Measurements from ENCODE around the gene CDC42BPA.
A peak's percentile ranks its signal among the peaks of the same experiment; 100 is the strongest.
"Not testable (repeated sequence)": the region's sequence is repeated elsewhere in the genome, so short reads cannot be mapped to it uniquely, and the experiment has no call there.

CDC42BPA gene

GRCh38 chr1:226956942-226957713 lies 361.2 kb downstream of the CDC42BPA start:
- DNase-seq = no peak

GRCh38 chr1:226955857-226956256 lies 362.4 kb downstream of the CDC42BPA start:
- DNase-seq = not testable (repeated sequence)

- no peak for DNase-seq
These were observed 363.5 kb downstream of the CDC42BPA start for GRCh38 chr1:226954777-226955176.

GRCh38 chr1:226954337-226954736 lies 364.0 kb downstream of the CDC42BPA start:
- no peak for DNase-seq

- no peak for DNase-seq
These were observed 365.0 kb downstream of the CDC42BPA start for GRCh38 chr1:226953175-226953800.

- DNase-seq = no peak
These were observed 366.2 kb downstream of the CDC42BPA start for GRCh38 chr1:226952118-226952441.

- DNase-seq = no peak
These were observed 366.8 kb downstream of the CDC42BPA start for GRCh38 chr1:226951286-226952117.

- no peak for DNase-seq
These were observed 367.4 kb downstream of the CDC42BPA start for GRCh38 chr1:226950871-226951270.

- DNase-seq = no peak
These were observed 368.0 kb downstream of the CDC42BPA start for GRCh38 chr1:226950316-226950715.

GRCh38 chr1:226949401-226949800 lies 368.9 kb downstream of the CDC42BPA start:
- DNase-seq = no peak

- no peak for DNase-seq
These were observed 369.3 kb downstream of the CDC42BPA start for GRCh38 chr1:226948996-226949395.

- no peak for DNase-seq
These were observed 369.8 kb downstream of the CDC42BPA start for GRCh38 chr1:226948480-226948879.

GRCh38 chr1:226948051-226948450 lies 370.2 kb downstream of the CDC42BPA start:
- no peak for DNase-seq

GRCh38 chr1:226946841-226947240 lies 371.5 kb downstream of the CDC42BPA start:
- DNase-seq = no peak

GRCh38 chr1:226946285-226946684 lies 372.0 kb downstream of the CDC42BPA start:
- DNase-seq = no peak

- no peak for DNase-seq
These were observed 372.4 kb downstream of the CDC42BPA start for GRCh38 chr1:226945858-226946245.

- no peak for DNase-seq
These were observed 373.0 kb downstream of the CDC42BPA start for GRCh38 chr1:226945106-226945857.

- DNase-seq = no peak
These were observed 374.4 kb downstream of the CDC42BPA start for GRCh38 chr1:226943927-226944326.

- no peak for DNase-seq
These were observed 375.1 kb downstream of the CDC42BPA start for GRCh38 chr1:226943156-226943555.

- DNase-seq = no peak
These were observed 375.9 kb downstream of the CDC42BPA start for GRCh38 chr1:226942392-226942791.

GRCh38 chr1:226940806-226941067 lies 377.6 kb downstream of the CDC42BPA start:
- DNase-seq = no peak

GRCh38 chr1:226940029-226940805 lies 378.1 kb downstream of the CDC42BPA start, which contains the start of gene COQ8A:
COQ8A (plus strand) TSS chr1:226940294; CDS start chr1:226961386, 21,092 bp downstream.
- DNase-seq = peak; percentile 100
